Ovary (tissue), 9 donors: ENCODE data around the gene GRIFIN. TPM values are rescaled to one million over a fixed set of nuclear protein-coding genes. Genes with fewer than 3 reads are reported as not detected.

Experiments used
- DNase-seq, 5 donors: peaks; one replicate each; pipeline ENCODE4 v3.0.0-alpha.2; 2019 to 2020
- H3K27ac ChIP-seq, 2 donors: fragments of 200-600 bp; one replicate each; pipeline versions ENCODE4 v1.5.1 to v1.8.0; 2019 to 2022
- H3K27me3 ChIP-seq: fragments of 200-600 bp; one replicate; pipeline ENCODE4 v1.8.0; 2022
- H3K36me3 ChIP-seq: fragments of 200-600 bp; sonication (generic); one replicate; pipeline ENCODE4 v1.5.1; 2019
- H3K4me1 ChIP-seq: one replicate; pipeline ENCODE4 v1.8.1; 2013; ENCODE audit warnings: mild to moderate bottlenecking, moderate library complexity; ENCODE audit not compliant: insufficient read depth
- H3K4me3 ChIP-seq: fragments of 200-600 bp; sonication (generic); one replicate; pipeline ENCODE4 v1.5.1; 2017
- H3K9me3 ChIP-seq, 2 donors: fragments of 200-600 bp in 1 of 2; sonication (generic) in 1 of 2; one replicate each; pipeline versions ENCODE4 v1.5.1 to v1.8.1; 2013 to 2019; ENCODE audit warnings: mild to moderate bottlenecking in 1 of 2, moderate library complexity in 1 of 2
- EP300 ChIP-seq: sonication (generic); formaldehyde crosslinking; IDR thresholded peaks from one replicate; pipeline ENCODE4 v1.6.1; 2017; ENCODE audit warnings: antibody characterized with exemption
- POLR2A ChIP-seq: fragments of 450-650 bp; IDR thresholded peaks from one replicate; pipeline ENCODE4 v1.6.1; 2017; ENCODE audit warnings: antibody characterized with exemption, mild to moderate bottlenecking, moderate library complexity
- WGBS, 3 donors: extraction: QIAGEN DNeasy Blood & Tissue Kit in 1 of 3; methylation state at CpG; one replicate each; pipeline versions ENCODE4 v1.1.5 to v1.1.7; 2013 to 2017; 5-methylcytosine and 5-hydroxymethylcytosine counted together
- intact Hi-C, 4 donors: fragments of 100-400 bp; cut with DNase I; formaldehyde crosslinking; loops; one replicate each; pipeline versions ENCODE4 v1.11.0 to v1.15.1; 2022 to 2023
- polyA plus RNA-seq, 2 donors: library from polyadenylated mRNA; stranded (reverse); fragments of 200-250 nt in 1 of 2; fragments of 350-450 nt in 1 of 2; fragmentation: Illumina TruSeq in 1 of 2; extraction: RNeasy Lipid Tissue Mini Kit (QIAGEN cat#74804) in 1 of 2; gene quantifications; one replicate each; pipeline ENCODE4 v1.2.3, GENCODE V29; 2013 to 2014
- total RNA-seq, 7 donors: library from RNA; depleted of rRNA in 2 of 7; stranded (reverse); fragments of >200 nt in 2 of 7; fragmentation: NEBNext Ultra II Directional in 3 of 7; extraction: Animal tissue kit (Norgen Biotek cat#: 25700) in 3 of 7; gene quantifications; one replicate each; pipeline versions ENCODE4 v1.1.0 to v1.2.4, GENCODE V29; 2016 to 2023
- TF ChIP-seq, protein P1 (sequence below), 3 donors: fragments of 450-650 bp in 2 of 3; fragments of 200-600 bp in 1 of 3; IDR thresholded peaks; one replicate each; pipeline versions ENCODE4 v1.5.1 to v1.8.0; 2016 to 2022; ENCODE audit warnings: antibody characterized with exemption in 3 of 3, mild to moderate bottlenecking in 1 of 3
- donor health status: DM: no; HTN: no; CAD: no; lungs with moderate emphysema.
- donor health status: DM: no; HTN: no; CAD: no.
- donor health status: Bipolar disorder and iron deficiency.
- donor health status: DM: yes; HTN: yes; CAD: no.
- donor health status: DM: no; HTN: no; CAD: no.
- donor health status: DM: yes; HTN: yes; CAD: no.

Gene GRIFIN
- total and polyA plus RNA-seq, 9 donors, result not detected

DNA sequence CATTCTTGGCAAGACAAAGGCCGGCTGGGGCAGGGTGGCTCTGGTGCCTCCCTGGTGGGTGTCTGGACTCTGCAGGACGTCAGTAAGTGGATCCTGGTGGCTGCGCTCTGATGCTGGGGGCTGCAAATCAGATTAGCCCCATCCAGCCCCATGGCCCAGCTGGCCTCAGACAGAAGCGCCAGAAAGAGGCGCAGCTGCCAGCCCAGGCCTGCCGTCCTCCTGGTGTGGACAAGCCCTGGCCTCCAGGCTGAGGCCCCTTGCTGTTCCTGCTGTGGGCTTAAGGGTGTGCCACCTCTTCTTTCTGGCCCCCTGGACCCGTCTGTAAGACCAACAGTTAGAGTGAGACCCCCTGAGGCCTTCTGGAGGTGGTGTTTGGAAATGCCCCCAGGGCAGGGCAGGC lies 37.5 kb upstream of the GRIFIN start:
- Histone ChIP-seq H3K27me3 (no peaks in the 10 kb centered on the region), H3K9me3 (no peaks in the 10 kb centered on the region), H3K27ac (no peak overlapping the region), H3K4me3 (no peak overlapping the region), H3K4me1 (no peaks in the 10 kb centered on the region), H3K36me3 (no peaks in the 10 kb centered on the region)
- TF ChIP-seq, protein P1, sequence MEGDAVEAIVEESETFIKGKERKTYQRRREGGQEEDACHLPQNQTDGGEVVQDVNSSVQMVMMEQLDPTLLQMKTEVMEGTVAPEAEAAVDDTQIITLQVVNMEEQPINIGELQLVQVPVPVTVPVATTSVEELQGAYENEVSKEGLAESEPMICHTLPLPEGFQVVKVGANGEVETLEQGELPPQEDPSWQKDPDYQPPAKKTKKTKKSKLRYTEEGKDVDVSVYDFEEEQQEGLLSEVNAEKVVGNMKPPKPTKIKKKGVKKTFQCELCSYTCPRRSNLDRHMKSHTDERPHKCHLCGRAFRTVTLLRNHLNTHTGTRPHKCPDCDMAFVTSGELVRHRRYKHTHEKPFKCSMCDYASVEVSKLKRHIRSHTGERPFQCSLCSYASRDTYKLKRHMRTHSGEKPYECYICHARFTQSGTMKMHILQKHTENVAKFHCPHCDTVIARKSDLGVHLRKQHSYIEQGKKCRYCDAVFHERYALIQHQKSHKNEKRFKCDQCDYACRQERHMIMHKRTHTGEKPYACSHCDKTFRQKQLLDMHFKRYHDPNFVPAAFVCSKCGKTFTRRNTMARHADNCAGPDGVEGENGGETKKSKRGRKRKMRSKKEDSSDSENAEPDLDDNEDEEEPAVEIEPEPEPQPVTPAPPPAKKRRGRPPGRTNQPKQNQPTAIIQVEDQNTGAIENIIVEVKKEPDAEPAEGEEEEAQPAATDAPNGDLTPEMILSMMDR (IDR thresholded peaks at IDR 0.05), result no peak
- TF ChIP-seq EP300 (no peak), POLR2A (no peak)
- intact Hi-C loops, result no loop called here
- 97 to 100% (median 97%) methylated on average over 3 to 7 of the region's 7 CpGs for WGBS, 3 donors
- no peak for DNase-seq

DNA sequence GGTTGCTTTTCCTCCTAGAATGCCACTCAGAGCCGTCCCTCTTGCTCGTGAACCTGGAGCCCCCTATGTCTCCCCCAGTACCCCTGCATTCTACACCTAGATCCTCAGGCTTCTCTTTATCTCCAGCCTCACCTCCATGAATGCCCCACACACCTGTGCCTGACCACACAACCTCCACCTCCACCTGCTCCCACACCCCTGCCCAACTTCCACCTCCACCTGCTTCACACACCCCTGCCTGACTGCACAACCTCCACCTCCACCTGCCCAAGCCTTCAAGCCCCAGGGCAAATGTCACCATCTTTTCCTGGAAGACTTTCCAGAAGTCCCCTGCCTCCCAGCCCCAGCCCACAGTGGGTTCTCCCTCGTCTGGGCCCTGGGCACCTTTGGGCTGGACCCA lies 36.5 kb upstream of the GRIFIN start:
- Histone ChIP-seq H3K9me3 (no peaks in the 10 kb centered on the region), H3K27ac (no peak overlapping the region), H3K27me3 (no peaks in the 10 kb centered on the region), H3K36me3 (no peaks in the 10 kb centered on the region), H3K4me3 (no peak overlapping the region), H3K4me1 (no peaks in the 10 kb centered on the region)
- WGBS, 3 donors, result 83 to 95% (median 90%) methylated on average over 3 of the region's 3 CpGs
- DNase-seq, result no peak
- TF ChIP-seq, protein P1 (IDR thresholded peaks at IDR 0.05), result no peak
- intact Hi-C loops, result no loop called here

DNA sequence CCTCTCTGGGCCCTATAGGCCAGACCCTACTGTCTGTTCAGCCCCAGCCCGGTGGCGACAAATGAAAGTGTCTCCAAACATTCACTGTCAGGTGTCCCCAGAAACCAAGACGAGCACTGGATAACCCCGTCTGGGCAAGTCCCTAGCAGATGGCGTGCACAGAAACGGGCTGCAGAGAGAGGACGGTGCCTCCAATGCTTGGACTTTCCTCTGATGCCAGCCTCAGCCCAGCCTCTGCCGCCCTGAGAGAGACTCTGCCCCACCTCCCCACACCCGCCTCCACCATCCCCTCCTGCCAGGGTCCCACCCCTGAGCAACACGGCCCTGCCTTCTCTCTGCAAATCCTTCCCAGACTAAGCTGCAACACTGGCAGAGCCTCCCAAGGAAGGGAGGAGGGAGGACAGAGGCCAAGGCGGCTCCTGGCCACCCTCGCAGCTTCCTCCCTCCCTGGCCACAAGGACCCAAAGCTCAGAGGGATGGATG lies 36.0 kb upstream of the GRIFIN start:
- intact Hi-C loops, result no loop called here
- no peak for DNase-seq
- Histone ChIP-seq H3K36me3 (no peaks in the 10 kb centered on the region), H3K4me3 (no peak overlapping the region), H3K4me1 (no peaks in the 10 kb centered on the region), H3K27me3 (no peaks in the 10 kb centered on the region), H3K27ac (no peak overlapping the region), H3K9me3 (no peaks in the 10 kb centered on the region)
- 51 to 54% (median 52%) methylated on average over 9 to 12 of the region's 12 CpGs for WGBS, 3 donors
- TF ChIP-seq EP300, result no peak
- TF ChIP-seq POLR2A, result no peak
- TF ChIP-seq, protein P1 (IDR thresholded peaks at IDR 0.05), result no peak

DNA sequence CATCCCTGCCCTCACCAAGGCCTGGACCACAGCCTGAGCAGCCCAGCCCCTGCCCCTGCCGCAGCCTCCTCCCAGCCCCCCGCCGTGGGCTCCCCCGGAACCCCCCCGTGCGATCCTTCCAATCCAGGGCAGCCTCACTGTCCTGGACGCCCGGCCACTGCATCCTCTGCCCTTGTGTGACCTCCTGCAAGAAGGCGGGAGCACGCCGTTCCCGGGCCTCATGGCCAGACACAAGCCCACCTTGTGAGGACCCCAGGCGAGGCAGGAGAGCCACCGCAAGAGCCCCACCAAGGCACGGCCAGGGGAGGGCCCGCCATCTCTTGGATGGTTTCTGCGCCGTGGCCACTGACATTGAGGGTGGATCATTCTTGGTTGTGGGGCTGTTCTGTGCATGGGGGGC lies 35.6 kb upstream of the GRIFIN start:
- intact Hi-C loops, result no loop called here
- DNase-seq, result no peak
- no peaks in the 10 kb centered on the region for H3K9me3 ChIP-seq
- no peak overlapping the region for H3K4me3 ChIP-seq
- H3K4me1 ChIP-seq, result no peaks in the 10 kb centered on the region
- H3K27me3 ChIP-seq, result no peaks in the 10 kb centered on the region
- WGBS, 3 donors, result 41 to 72% (median 50%) methylated on average over 6 to 18 of the region's 18 CpGs
- TF ChIP-seq EP300 (no peak), POLR2A (no peak)
- TF ChIP-seq, protein P1 (IDR thresholded peaks at IDR 0.05), result no peak
- H3K36me3 ChIP-seq, result no peaks in the 10 kb centered on the region
- H3K27ac ChIP-seq, result no peak overlapping the region
